WTC11 (cell line): Measurements from ENCODE around the gene IFI27. TPM values are rescaled to one million over a fixed set of nuclear protein-coding genes. Genes with fewer than 3 reads are reported as not detected.

ENCODE experiments used
- ATAC-seq: fragments of 200-7000 bp; cut with Tn5 transposase; 2 replicates; pipeline ENCODE4 v1.10.0; 2021; ENCODE audit warnings: mild to moderate bottlenecking, moderate library complexity
- CTCF ChIA-PET: fragments of 300-600 bp; sonication (Branson Sonifier 250); formaldehyde crosslinking; loops from one replicate; lab custom pipeline; 2021; ENCODE audit warnings: antibody characterized with exemption; lab: Charles Lee
- POLR2A ChIA-PET: fragments of 350-600 bp; sonication (Branson Sonifier 250); formaldehyde crosslinking; loops from one replicate; lab custom pipeline; 2021; ENCODE audit warnings: antibody characterized with exemption; lab: Charles Lee
- DNase-seq: peaks from one replicate; pipeline ENCODE4 v3.0.0; 2021; ENCODE audit warnings: low spot score
- H3K27ac Mint-ChIP-seq: 2 replicates; pipeline ENCODE4 v1.8.0; 2021; ENCODE audit warnings: mixed read lengths
- H3K27me3 Mint-ChIP-seq: 2 replicates; pipeline ENCODE4 v1.8.0; 2021; ENCODE audit warnings: low read depth, mild to moderate bottlenecking, moderate library complexity, mixed read lengths
- H3K36me3 Mint-ChIP-seq: 2 replicates; pipeline ENCODE4 v1.8.0; 2021; ENCODE audit warnings: mixed read lengths
- H3K4me1 Mint-ChIP-seq: 2 replicates; pipeline ENCODE4 v1.8.0; 2022; ENCODE audit warnings: mixed read lengths
- H3K4me3 Mint-ChIP-seq: 2 replicates; pipeline ENCODE4 v1.8.0; 2021; ENCODE audit warnings: mild to moderate bottlenecking, moderate library complexity, mixed read lengths
- H3K9me3 Mint-ChIP-seq: 2 replicates; pipeline ENCODE4 v1.8.0; 2021; ENCODE audit warnings: mixed read lengths
- AFF4 ChIP-seq: sonication (generic); formaldehyde crosslinking; IDR thresholded peaks from 2 replicates; pipeline ENCODE4 v1.8.1; 2023; ENCODE audit warnings: mild to moderate bottlenecking, missing genetic modification reagents, borderline replicate concordance
- CBFB ChIP-seq: sonication (generic); formaldehyde crosslinking; IDR thresholded peaks from 2 replicates; pipeline ENCODE4 v1.8.1; 2022; ENCODE audit warnings: mild to moderate bottlenecking, low read depth, missing genetic modification reagents
- JAZF1 ChIP-seq: fragments of 250-450 bp; sonication (Bioruptor Pico); IDR thresholded peaks from 2 replicates; pipeline ENCODE4 v1.9.0; 2021; ENCODE audit warnings: moderate library complexity, mild to moderate bottlenecking, inconsistent platforms
- NFATC4 ChIP-seq: fragments of 250-450 bp; sonication (Bioruptor Pico); IDR thresholded peaks from 2 replicates; pipeline ENCODE4 v1.9.0; 2021; ENCODE audit warnings: mild to moderate bottlenecking
- NFE2L1 ChIP-seq: sonication (generic); formaldehyde crosslinking; IDR thresholded peaks from 2 replicates; pipeline ENCODE4 v1.8.1; 2023; ENCODE audit warnings: missing genetic modification reagents
- NR2C2 ChIP-seq: sonication (generic); formaldehyde crosslinking; IDR thresholded peaks from 2 replicates; pipeline ENCODE4 v1.8.0; 2022; ENCODE audit warnings: mild to moderate bottlenecking, missing genetic modification reagents
- PRRX2 ChIP-seq: fragments of 250-450 bp; sonication (Bioruptor Pico); IDR thresholded peaks from 2 replicates; pipeline ENCODE4 v1.8.0; 2021; ENCODE audit warnings: mild to moderate bottlenecking
- SP1 ChIP-seq: sonication (generic); formaldehyde crosslinking; conservative IDR thresholded peaks from 2 replicates; pipeline ENCODE4 v1.8.1; 2022; ENCODE audit warnings: missing genetic modification reagents
- TCF7 ChIP-seq: sonication (generic); formaldehyde crosslinking; IDR thresholded peaks from 2 replicates; pipeline ENCODE4 v1.8.0; 2022; ENCODE audit warnings: mild to moderate bottlenecking, low read depth, missing genetic modification reagents, moderate library complexity
- total RNA-seq: library from RNA; stranded (reverse); gene quantifications from 3 replicates; pipeline ENCODE4 v1.2.3, GENCODE V29; 2021
- TF ChIP-seq, protein P1 (sequence below): sonication (generic); formaldehyde crosslinking; IDR thresholded peaks from 2 replicates; pipeline ENCODE4 v1.8.1; 2022; ENCODE audit warnings: mild to moderate bottlenecking, missing genetic modification reagents, moderate library complexity, borderline replicate concordance
- TF ChIP-seq, protein P2 (sequence below): sonication (generic); formaldehyde crosslinking; IDR thresholded peaks from 2 replicates; pipeline ENCODE4 v1.8.0; 2022; ENCODE audit warnings: mild to moderate bottlenecking, missing genetic modification reagents
- TF ChIP-seq, protein P3 (sequence below): sonication (generic); formaldehyde crosslinking; IDR thresholded peaks from 2 replicates; pipeline ENCODE4 v1.8.1; 2022; ENCODE audit warnings: low read depth, mild to moderate bottlenecking, moderate library complexity, missing genetic modification reagents, borderline replicate concordance
- TF ChIP-seq, protein P4 (sequence below): sonication (generic); formaldehyde crosslinking; IDR thresholded peaks from 2 replicates; pipeline ENCODE4 v1.8.1; 2023; ENCODE audit warnings: mild to moderate bottlenecking, missing genetic modification reagents, moderate library complexity

Gene IFI27
- total RNA-seq, 1 experiment from 2014 or later: 1.8 TPM

DNA sequence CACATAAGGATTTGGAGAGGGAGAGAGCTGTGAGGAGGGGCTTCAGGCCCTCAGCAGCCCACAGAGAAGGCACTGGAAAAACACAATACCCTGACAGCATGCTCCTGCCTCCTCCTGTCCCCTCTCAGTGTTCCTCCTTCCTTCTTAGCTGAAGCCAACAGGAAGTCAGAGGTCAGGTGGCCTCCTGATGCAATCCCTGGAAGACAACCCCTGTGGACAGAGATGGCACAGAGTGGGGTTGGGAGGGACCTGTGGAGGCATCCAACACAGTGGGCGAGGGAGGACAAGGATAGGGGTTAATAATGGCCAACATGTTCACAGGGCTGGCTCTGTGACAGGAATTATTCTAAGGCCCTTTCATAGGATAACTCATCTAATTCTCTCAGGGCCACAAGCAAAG, 34.2 kb downstream of the IFI27 start (continued):
- TF ChIP-seq, protein P1, sequence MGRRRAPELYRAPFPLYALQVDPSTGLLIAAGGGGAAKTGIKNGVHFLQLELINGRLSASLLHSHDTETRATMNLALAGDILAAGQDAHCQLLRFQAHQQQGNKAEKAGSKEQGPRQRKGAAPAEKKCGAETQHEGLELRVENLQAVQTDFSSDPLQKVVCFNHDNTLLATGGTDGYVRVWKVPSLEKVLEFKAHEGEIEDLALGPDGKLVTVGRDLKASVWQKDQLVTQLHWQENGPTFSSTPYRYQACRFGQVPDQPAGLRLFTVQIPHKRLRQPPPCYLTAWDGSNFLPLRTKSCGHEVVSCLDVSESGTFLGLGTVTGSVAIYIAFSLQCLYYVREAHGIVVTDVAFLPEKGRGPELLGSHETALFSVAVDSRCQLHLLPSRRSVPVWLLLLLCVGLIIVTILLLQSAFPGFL: no peak
- no peak for TF ChIP-seq AFF4

DNA sequence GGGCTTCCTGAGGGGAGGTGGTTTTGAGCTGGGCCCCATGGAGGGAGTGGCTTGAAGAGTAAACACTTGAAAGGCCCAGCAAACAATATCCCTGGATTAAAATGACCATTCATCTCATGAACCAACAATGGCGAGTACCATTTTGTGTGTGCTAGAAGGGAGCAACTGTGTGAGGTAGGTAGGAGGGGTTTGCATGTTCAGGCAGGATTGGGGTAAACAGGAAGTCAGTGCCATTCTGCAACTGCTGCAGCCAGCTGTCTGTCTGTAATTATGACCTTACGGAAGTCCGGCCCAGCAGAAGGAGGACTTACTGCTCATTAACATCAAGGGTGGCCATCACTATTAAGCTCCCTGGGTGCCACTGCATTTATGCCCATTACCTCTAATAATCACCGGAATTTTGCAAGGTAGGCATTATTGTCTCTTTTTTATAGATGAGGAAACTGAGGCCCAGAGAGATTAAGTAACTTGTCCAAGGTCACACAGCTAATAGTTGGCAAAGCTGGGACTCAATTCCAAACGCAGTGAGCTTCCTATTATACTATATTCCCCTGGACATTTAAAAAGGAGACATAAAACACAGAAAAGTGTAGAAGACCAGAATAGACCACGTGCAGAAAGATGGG, 35.5 kb downstream of the IFI27 start:
- peaks cover 3% of the 10 kb centered on the region; the same call in 1 of the 2 replicates for H3K27me3 Mint-ChIP-seq
- peaks cover 10% of the 10 kb centered on the region for H3K4me1 Mint-ChIP-seq
- no peak overlapping the region for H3K4me3 Mint-ChIP-seq
- CTCF ChIA-PET: interaction anchor here (0.8 to 2.1 kb wide), 3 partner anchors 9 to 80 kb away, joined by 3 to 9 read pairs (median 8); partner anchors contain the start of gene PPP4R4
- no peak overlapping the region; the same call in 1 of the 2 replicates for H3K27ac Mint-ChIP-seq
- no peaks in the 10 kb centered on the region for H3K9me3 Mint-ChIP-seq
- ATAC-seq: no peak
- TF ChIP-seq, protein P2, sequence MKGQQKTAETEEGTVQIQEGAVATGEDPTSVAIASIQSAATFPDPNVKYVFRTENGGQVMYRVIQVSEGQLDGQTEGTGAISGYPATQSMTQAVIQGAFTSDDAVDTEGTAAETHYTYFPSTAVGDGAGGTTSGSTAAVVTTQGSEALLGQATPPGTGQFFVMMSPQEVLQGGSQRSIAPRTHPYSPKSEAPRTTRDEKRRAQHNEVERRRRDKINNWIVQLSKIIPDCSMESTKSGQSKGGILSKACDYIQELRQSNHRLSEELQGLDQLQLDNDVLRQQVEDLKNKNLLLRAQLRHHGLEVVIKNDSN (CRISPR knock-in tag): no peak
- no peak for TF ChIP-seq JAZF1 (CRISPR knock-in tag)
- TF ChIP-seq, protein P3, sequence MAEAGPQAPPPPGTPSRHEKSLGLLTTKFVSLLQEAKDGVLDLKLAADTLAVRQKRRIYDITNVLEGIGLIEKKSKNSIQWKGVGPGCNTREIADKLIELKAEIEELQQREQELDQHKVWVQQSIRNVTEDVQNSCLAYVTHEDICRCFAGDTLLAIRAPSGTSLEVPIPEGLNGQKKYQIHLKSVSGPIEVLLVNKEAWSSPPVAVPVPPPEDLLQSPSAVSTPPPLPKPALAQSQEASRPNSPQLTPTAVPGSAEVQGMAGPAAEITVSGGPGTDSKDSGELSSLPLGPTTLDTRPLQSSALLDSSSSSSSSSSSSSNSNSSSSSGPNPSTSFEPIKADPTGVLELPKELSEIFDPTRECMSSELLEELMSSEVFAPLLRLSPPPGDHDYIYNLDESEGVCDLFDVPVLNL (CRISPR knock-in tag): no peak
- no peak for TF ChIP-seq TCF7 (CRISPR knock-in tag)
- TF ChIP-seq NFATC4 (CRISPR knock-in tag): no peak
- no peak for TF ChIP-seq NR2C2
- TF ChIP-seq, protein P4, sequence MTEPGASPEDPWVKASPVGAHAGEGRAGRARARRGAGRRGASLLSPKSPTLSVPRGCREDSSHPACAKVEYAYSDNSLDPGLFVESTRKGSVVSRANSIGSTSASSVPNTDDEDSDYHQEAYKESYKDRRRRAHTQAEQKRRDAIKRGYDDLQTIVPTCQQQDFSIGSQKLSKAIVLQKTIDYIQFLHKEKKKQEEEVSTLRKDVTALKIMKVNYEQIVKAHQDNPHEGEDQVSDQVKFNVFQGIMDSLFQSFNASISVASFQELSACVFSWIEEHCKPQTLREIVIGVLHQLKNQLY (CRISPR knock-in tag): no peak
- no peak for TF ChIP-seq AFF4
- no peak for TF ChIP-seq NFE2L1 (CRISPR knock-in tag)
- TF ChIP-seq SP1: no peak
- TF ChIP-seq CBFB: no peak
- TF ChIP-seq PRRX2 (CRISPR knock-in tag): no peak
- TF ChIP-seq, all 79 proteins: peak for 0
- no peaks in the 10 kb centered on the region for H3K36me3 Mint-ChIP-seq
- DNase-seq: no peak
- POLR2A ChIA-PET: no interaction called here
